H1 (cell line): Measurements from ENCODE around the gene NDC80. TPM values are rescaled to one million over a fixed set of nuclear protein-coding genes. Genes with fewer than 3 reads are reported as not detected.

Experiments used
- CTCF ChIA-PET: fragments of 300-600 bp; sonication (Branson Sonifier 250); formaldehyde crosslinking; loops from one replicate; lab custom pipeline; 2021; ENCODE audit not compliant: partially characterized antibody; lab: Charles Lee
- POLR2A ChIA-PET: fragments of 300-600 bp; sonication (Branson Sonifier 250); formaldehyde crosslinking; loops from one replicate; lab custom pipeline; 2021; ENCODE audit warnings: inconsistent platforms; ENCODE audit not compliant: partially characterized antibody; lab: Charles Lee
- DNase-seq, 2 experiments: peaks; one replicate each; pipeline versions ENCODE4 v3.0.0 to v3.0.0-alpha.2; 2010 to 2022; ENCODE audit warnings: low spot score in 2 of 2, low read depth in 1 of 2, mixed read lengths in 1 of 2
- FAIRE-seq: peaks from 2 replicates; lab custom pipeline; 2011; peaks lifted over from hg19 to GRCh38; lab: Jason Lieb, UNC
- H2AFZ ChIP-seq: 2 replicates; pipeline ENCODE4 v1.8.1; 2012; ENCODE audit warnings: low read length, inconsistent platforms
- H2AK5ac ChIP-seq: 2 replicates; pipeline ENCODE4 v1.6.1; 2013; ENCODE audit warnings: low read depth, low read length
- H2BK120ac ChIP-seq: replicated peaks from 2 replicates; pipeline ENCODE3; 2013; ENCODE audit warnings: low read depth, low read length, inconsistent platforms
- H2BK12ac ChIP-seq: 2 replicates; pipeline ENCODE4 v1.6.1; 2013; ENCODE audit warnings: low read depth, low read length
- H2BK15ac ChIP-seq: 2 replicates; pipeline ENCODE4 v1.6.1; 2013; ENCODE audit warnings: low read length
- H2BK20ac ChIP-seq: 2 replicates; pipeline ENCODE4 v1.6.1; 2013; ENCODE audit warnings: low read length
- H2BK5ac ChIP-seq: 2 replicates; pipeline ENCODE4 v1.6.1; 2013; ENCODE audit warnings: low read depth, low read length
- H3K14ac ChIP-seq: 2 replicates; pipeline ENCODE4 v1.6.1; 2013; ENCODE audit warnings: inconsistent platforms; ENCODE audit not compliant: insufficient read length
- H3K18ac ChIP-seq: 2 replicates; pipeline ENCODE4 v1.6.1; 2013; ENCODE audit warnings: low read length; ENCODE audit errors: extremely low read depth
- H3K23ac ChIP-seq: 2 replicates; pipeline ENCODE4 v1.6.1; 2013; ENCODE audit warnings: inconsistent platforms; ENCODE audit not compliant: insufficient read length
- H3K23me2 ChIP-seq: 2 replicates; pipeline ENCODE4 v1.6.1; 2013; ENCODE audit warnings: low read depth, low read length
- H3K27ac ChIP-seq: 2 replicates; pipeline ENCODE4 v1.6.1; 2011; ENCODE audit warnings: low read depth, low read length, inconsistent platforms
- H3K27me3 ChIP-seq, 4 experiments: replicated peaks in 1 of 4; 1 replicate in 1 of 4; 2 replicates in 3 of 4; pipeline versions ENCODE4 v1.6.1 to v1.8.1; 2011 to 2013; ENCODE audit warnings: low read length in 3 of 4, mild to moderate bottlenecking in 3 of 4, inconsistent platforms in 2 of 4, mixed read lengths in 2 of 4, moderate library complexity in 1 of 4; ENCODE audit not compliant: control insufficient read depth in 3 of 4, insufficient read depth in 3 of 4; ENCODE audit errors: extremely low read depth in 1 of 4
- H3K36me3 ChIP-seq, 4 experiments: 2 replicates each; pipeline versions ENCODE4 v1.6.1 to v1.8.1; 2011 to 2013; ENCODE audit warnings: mild to moderate bottlenecking in 4 of 4, low read length in 3 of 4, moderate library complexity in 2 of 4, control low read depth in 1 of 4, inconsistent platforms in 1 of 4; ENCODE audit not compliant: insufficient read depth in 4 of 4, control insufficient read depth in 2 of 4
- H3K4ac ChIP-seq: replicated peaks from 2 replicates; pipeline ENCODE3; 2013; ENCODE audit warnings: low read length, low read depth, mixed read lengths, inconsistent platforms; ENCODE audit not compliant: insufficient read length
- H3K4me1 ChIP-seq, 4 experiments: replicated peaks in 1 of 4; 1 replicate in 1 of 4; 2 replicates in 3 of 4; pipeline versions ENCODE4 v1.6.1 to v1.8.1; 2011 to 2013; ENCODE audit warnings: low read length in 3 of 4, inconsistent platforms in 2 of 4, mixed read lengths in 1 of 4; ENCODE audit not compliant: insufficient read depth in 4 of 4, control insufficient read depth in 3 of 4
- H3K4me2 ChIP-seq, 2 experiments: 2 replicates each; pipeline versions ENCODE4 v1.6.1 to v1.8.1; 2011 to 2013; ENCODE audit warnings: low read depth in 2 of 2, low read length in 2 of 2, control low read depth in 1 of 2, inconsistent platforms in 1 of 2, mild to moderate bottlenecking in 1 of 2; ENCODE audit not compliant: insufficient read depth in 1 of 2
- H3K4me3 ChIP-seq, 4 experiments: fragments of 200-600, 300-600 bp in 1 of 4; sonication (generic), shearing (Covaris generic), sonication (Bioruptor Twin) in 1 of 4; 2 replicates each; pipeline versions ENCODE4 v1.5.1 to v1.8.1; 2011 to 2016; ENCODE audit warnings: low read length in 4 of 4, low read depth in 3 of 4, control low read depth in 2 of 4, inconsistent platforms in 2 of 4, mild to moderate bottlenecking in 2 of 4, mixed read lengths in 1 of 4, moderate library complexity in 1 of 4; ENCODE audit not compliant: insufficient read depth in 2 of 4; ENCODE audit errors: extremely low read depth in 1 of 4
- H3K56ac ChIP-seq: replicated peaks from 2 replicates; pipeline ENCODE3; 2013; ENCODE audit warnings: low read depth, mild to moderate bottlenecking, mixed read lengths, low read length, inconsistent platforms; ENCODE audit not compliant: insufficient read length
- H3K79me1 ChIP-seq: 2 replicates; pipeline ENCODE4 v1.6.1; 2013; ENCODE audit warnings: low read depth, low read length, control low read depth
- H3K79me2 ChIP-seq, 2 experiments: 2 replicates each; pipeline versions ENCODE4 v1.6.1 to v1.8.1; 2012 to 2013; ENCODE audit warnings: low read length in 2 of 2, mild to moderate bottlenecking in 2 of 2, inconsistent platforms in 1 of 2; ENCODE audit not compliant: insufficient read depth in 2 of 2, control insufficient read depth in 1 of 2
- H3K9ac ChIP-seq, 4 experiments: replicated peaks in 1 of 4; 1 replicate in 1 of 4; 2 replicates in 3 of 4; pipeline versions ENCODE4 v1.6.1 to v1.8.1; 2011 to 2013; ENCODE audit warnings: low read depth in 3 of 4, low read length in 3 of 4, control low read depth in 2 of 4, mild to moderate bottlenecking in 2 of 4, moderate library complexity in 2 of 4, inconsistent platforms in 1 of 4; ENCODE audit errors: extremely low read depth in 1 of 4
- H3K9me3 ChIP-seq, 2 experiments: 2 replicates each; pipeline versions ENCODE4 v1.6.1 to v1.8.1; 2012 to 2013; ENCODE audit warnings: mild to moderate bottlenecking in 2 of 2, moderate library complexity in 2 of 2, control low read depth in 1 of 2, inconsistent platforms in 1 of 2, low read depth in 1 of 2, low read length in 1 of 2, mixed read lengths in 1 of 2; ENCODE audit not compliant: insufficient read depth in 2 of 2
- H4K20me1 ChIP-seq, 2 experiments: replicated peaks in 1 of 2; 2 replicates each; pipeline versions ENCODE3 to v1.8.1; 2011 to 2013; ENCODE audit warnings: inconsistent platforms in 2 of 2, low read length in 2 of 2, mild to moderate bottlenecking in 1 of 2; ENCODE audit not compliant: insufficient read depth in 2 of 2, control insufficient read depth in 1 of 2
- H4K5ac ChIP-seq: 2 replicates; pipeline ENCODE4 v1.6.1; 2013; ENCODE audit warnings: low read length, low read depth, mixed read lengths, inconsistent platforms; ENCODE audit not compliant: insufficient read length
- H4K8ac ChIP-seq: 2 replicates; pipeline ENCODE4 v1.8.0; 2013; ENCODE audit warnings: mild to moderate bottlenecking, moderate library complexity, low read length, inconsistent platforms; ENCODE audit not compliant: insufficient read depth; ENCODE audit errors: extremely low read depth
- H4K91ac ChIP-seq: replicated peaks from 2 replicates; pipeline ENCODE3; 2013; ENCODE audit warnings: low read length, mixed read lengths, inconsistent platforms; ENCODE audit not compliant: insufficient read length
- CREB1 ChIP-seq: IDR thresholded peaks from 2 replicates; pipeline ENCODE4 v1.6.1; 2012; ENCODE audit warnings: inconsistent platforms
- EZH2 ChIP-seq: fragments of 200-600 bp; sonication (generic); IDR thresholded peaks from 2 replicates; pipeline ENCODE4 v1.7.1; 2012; ENCODE audit warnings: low read depth, mild to moderate bottlenecking, moderate library complexity, low read length, inconsistent platforms; ENCODE audit not compliant: severe bottlenecking
- FOSL1 ChIP-seq: IDR thresholded peaks from 2 replicates; pipeline ENCODE4 v1.6.1; 2011; ENCODE audit warnings: mild to moderate bottlenecking, low read depth, low read length, moderate library complexity; ENCODE audit not compliant: insufficient read depth
- GTF2F1 ChIP-seq: IDR thresholded peaks from 2 replicates; pipeline ENCODE4 v1.6.1; 2012; ENCODE audit warnings: low read depth, low read length, improper control_type of control experiment, borderline replicate concordance
- MAFK ChIP-seq: IDR thresholded peaks from 2 replicates; pipeline ENCODE4 v1.6.1; 2012; ENCODE audit warnings: low read depth, mild to moderate bottlenecking, improper control_type of control experiment, low read length
- POLR2AphosphoS5 ChIP-seq: IDR thresholded peaks from 2 replicates; pipeline ENCODE4 v1.6.1; 2011; ENCODE audit warnings: low read depth, low read length
- SAP30 ChIP-seq: fragments of 300-600 bp; sonication (generic); IDR thresholded peaks from 2 replicates; pipeline ENCODE4 v1.7.1; 2012; ENCODE audit warnings: low read length, moderate library complexity, mild to moderate bottlenecking, inconsistent platforms; ENCODE audit not compliant: insufficient read depth, insufficient replicate concordance
- SIN3A ChIP-seq, 2 experiments: IDR thresholded peaks in 1 of 2; conservative IDR thresholded peaks in 1 of 2; 2 replicates each; pipeline ENCODE4 v1.6.1; 2011 to 2012; ENCODE audit warnings: low read length in 2 of 2, improper control_type of control experiment in 1 of 2, low read depth in 1 of 2, mild to moderate bottlenecking in 1 of 2
- SIX5 ChIP-seq: IDR thresholded peaks from 2 replicates; pipeline ENCODE4 v1.6.1; 2011; ENCODE audit warnings: mild to moderate bottlenecking, low read depth, low read length
- SP4 ChIP-seq: IDR thresholded peaks from 2 replicates; pipeline ENCODE4 v1.6.1; 2012; ENCODE audit warnings: low read length, inconsistent platforms
- SRF ChIP-seq: IDR thresholded peaks from 2 replicates; pipeline ENCODE4 v1.6.1; 2011; ENCODE audit warnings: mild to moderate bottlenecking, low read depth, low read length, moderate library complexity
- WGBS, 2 experiments: shearing (Covaris generic) in 1 of 2; methylation state at CpG; one replicate each; pipeline versions ENCODE4 v1.1.6 to v1.1.7; 2013 to 2015; ENCODE audit warnings: low lambda C conversion rate in 2 of 2, mixed read lengths in 2 of 2, inconsistent platforms in 1 of 2, low coverage in 1 of 2, missing lambda C conversion rate in 1 of 2; ENCODE audit not compliant: insufficient replicate concordance in 2 of 2, insufficient coverage in 1 of 2, insufficient read length in 1 of 2; ENCODE audit errors: extremely low coverage in 1 of 2, missing lambda C conversion rate in 1 of 2; 5-methylcytosine and 5-hydroxymethylcytosine counted together
- polyA plus RNA-seq, 7 experiments: library from polyadenylated mRNA; depleted of rRNA in 3 of 7; stranded (reverse) in 5 of 7; unstranded in 2 of 7; fragments of >200 nt in 5 of 7; fragments of 200-250 nt in 2 of 7; gene quantifications; 1 replicate in 5 of 7; 2 replicates in 1 of 7; 4 replicates in 1 of 7; pipeline versions ENCODE4 v1.2.1 to v1.2.3, GENCODE V29; 2011 to 2013; ENCODE audit warnings: missing spikeins in 2 of 7, mixed read lengths in 2 of 7
- total RNA-seq: library from RNA; stranded (reverse); fragmentation: NEBNext Ultra II Directional; extraction: Animal tissue kit (Norgen Biotek cat#: 25700); gene quantifications from 2 replicates; pipeline ENCODE4 v1.2.1, GENCODE V29; 2021

NDC80 gene
- total and polyA plus RNA-seq, 2 of the 8 experiments (the other 6 are each of a cell fraction or from before 2014, with no cell fraction given) = 11.0 to 45.0 TPM

GRCh38 chr18:2655178-2655953 is 84.0 kb downstream of the NDC80 start, which contains the start of gene SMCHD1:
Gene SMCHD1 (plus strand): TSS chr18:2655726. CDS start chr18:2656076, 350 bp downstream.
- Histone ChIP-seq H2BK15ac (no peak within 1 kb of the TSS), H3K36me3 (no peaks in the 10 kb centered on the region), H3K4me3 (peak within 1 kb of the TSS; percentile 66 to 97 (median 86)), H3K9ac (peak within 1 kb of the TSS; percentile 62 to 95 (median 86)), H3K4me1 (peaks cover 0 to 9% (median 4%) of the 10 kb centered on the region in 4 experiments; a peak in 5 of 7 replicates), H4K8ac (peak within 1 kb of the TSS; percentile 95), H3K23ac (no peak within 1 kb of the TSS), H3K4ac (no peak within 1 kb of the TSS), H3K79me1 (peaks cover 6% of the 10 kb centered on the region; the same call in 1 of the 2 replicates), H2BK5ac (peak within 1 kb of the TSS; percentile 69; the same call in 1 of the 2 replicates), H3K27ac (peak within 1 kb of the TSS; percentile 85; the same call in 1 of the 2 replicates), H3K4me2 (peak within 1 kb of the TSS; percentile 91 to 92), H3K23me2 (peaks cover 21% of the 10 kb centered on the region), H2AFZ (peak within 1 kb of the TSS; percentile 66), H3K18ac (peak within 1 kb of the TSS; percentile 90), H2BK120ac (no peak within 1 kb of the TSS), H3K27me3 (peaks cover 3 to 25% (median 22%) of the 10 kb centered on the region in 4 experiments), H3K56ac (peak within 1 kb of the TSS; percentile 73), H4K5ac (peak within 1 kb of the TSS; percentile 84), H2BK12ac (peak within 1 kb of the TSS; percentile 33; the same call in 1 of the 2 replicates), H2BK20ac (no peak within 1 kb of the TSS), H4K91ac (peak within 1 kb of the TSS; percentile 7), H3K14ac (no peak within 1 kb of the TSS), H2AK5ac (no peak within 1 kb of the TSS), H4K20me1 (peaks cover 9 to 13% of the 10 kb centered on the region in 2 experiments), H3K79me2 (peaks cover 0 to 39% of the 10 kb centered on the region in 2 experiments; a peak in 2 of 4 replicates), H3K9me3 (no peaks in the 10 kb centered on the region)
- 1% methylated on average over 79 of the region's 100 CpGs; no CpG with 5 or more reads in 1 of the 2 experiments for WGBS, 2 experiments
- POLR2A ChIA-PET = interaction anchor here (0.7 to 2.0 kb wide), 22 partner anchors 8 to 591 kb away, joined by 3 to 9 read pairs (median 4); partner anchors contain the start of genes METTL4 and NDC80
- DNase-seq (peak in 1 of 2 experiments; percentile 87), FAIRE-seq (no peak)
- CTCF ChIA-PET = no interaction called here
- peak; percentile 54 for TF ChIP-seq CREB1
- TF ChIP-seq FOSL1 = no peak
- no peak for TF ChIP-seq MAFK
- no peak for TF ChIP-seq SRF
- no peak for TF ChIP-seq EZH2
- no peak for TF ChIP-seq SIX5
- TF ChIP-seq POLR2AphosphoS5 = 0 out of 2 replicates have a peak, but pooled peaks have one; percentile 77
- no peak for TF ChIP-seq SP4
- no peak for TF ChIP-seq SAP30
- peak; percentile 54; the same call in 1 of the 2 replicates for TF ChIP-seq GTF2F1
- peak in 1 of 2 experiments; percentile 80; a peak in 2 of 4 replicates for TF ChIP-seq SIN3A (conservative IDR thresholded peaks at IDR 0.05 in 1 of 2, IDR thresholded peaks at IDR 0.05 in 1 of 2; ENCODE audit: low read depth in 1 of 2, low read length in 2 of 2)
